Measurements from ENCODE around the gene MRPL12. TPM values are rescaled to one million over a fixed set of nuclear protein-coding genes. Genes with fewer than 3 reads are reported as not detected.

The MRPL12 gene
- total and polyA plus RNA-seq, 9 of the 15 experiments (the other 6 are each of a cell fraction or from before 2014, with no cell fraction given): 0.94 to 338 (median 100) TPM

GRCh38 chr17:81656835-81657234 lies 46.3 kb upstream of the MRPL12 start:
- FAIRE-seq: no peak
- DNase-seq (ENCODE audit: extremely low read depth in 1 of 4, low spot score in 3 of 4): peak in 1 of 4 experiments; percentile 7
- H3K27me3 ChIP-seq (ENCODE audit: control insufficient read depth in 2 of 2, insufficient read depth in 2 of 2, low read length in 2 of 2): no peaks in the 10 kb centered on the region
- no peak overlapping the region for H3K4me2 ChIP-seq (ENCODE audit: insufficient read depth, low read length)
- BruUV-seq (replicated peaks): no TSS peak
- no peaks in the 10 kb centered on the region for H3K9me1 ChIP-seq (ENCODE audit: control insufficient read depth, insufficient read depth, low read length)
- H3K79me2 ChIP-seq (ENCODE audit: control insufficient read depth, insufficient read depth, low read length): no peaks in the 10 kb centered on the region
- in situ Hi-C loops (cut with MboI) (no loop called here), intact Hi-C loops (cut with micrococcal nuclease) (no loop called here)
- peaks cover 0 to 33% of the 10 kb centered on the region in 2 experiments; a peak in 3 of 5 replicates for H3K4me1 ChIP-seq (replicated peaks in 1 of 2; ENCODE audit: control insufficient read depth in 2 of 2, insufficient read depth in 2 of 2, low read length in 2 of 2)
- H2AFZ ChIP-seq (ENCODE audit: low read depth, low read length): no peak overlapping the region
- no peak overlapping the region for H3K27ac ChIP-seq (ENCODE audit: extremely low read depth, low read depth, low read length)
- peak overlapping the region in 1 of 2 experiments; percentile 74; a peak in 1 of 4 replicates for H3K9ac ChIP-seq (ENCODE audit: insufficient read depth in 1 of 2, low read depth in 2 of 2, low read length in 2 of 2)
- H3K9me3 ChIP-seq (replicated peaks; ENCODE audit: control insufficient read depth, insufficient read depth, low read depth, low read length): no peaks in the 10 kb centered on the region
- TF ChIP-seq FOXK1 (CRISPR knock-in tag; IDR thresholded peaks at IDR 0.05; ENCODE audit: borderline replicate concordance) (no peak), CBFA2T3 (IDR thresholded peaks at IDR 0.05) (no peak), PRDM10 (IDR thresholded peaks at IDR 0.05; ENCODE audit: partially characterized antibody) (peak; percentile 56), POLR3A (IDR thresholded peaks at IDR 0.05; ENCODE audit: borderline replicate concordance, extremely low read depth, insufficient read depth, insufficient read length) (no peak), ESRRA (IDR thresholded peaks at IDR 0.05; ENCODE audit: borderline replicate concordance, low read depth) (peak; percentile 52; the same call in 1 of the 2 replicates), SRSF7 (optimal IDR thresholded peaks at IDR 0.05; ENCODE audit: low read depth, low read length) (no peak), CTCF (IDR thresholded peaks at IDR 0.05 in 2 of 3, conservative IDR thresholded peaks at IDR 0.05 in 1 of 3; ENCODE audit: insufficient read depth in 2 of 3, low read depth in 1 of 3, low read length in 3 of 3) (no peak), HES1 (IDR thresholded peaks at IDR 0.05; ENCODE audit: low read depth) (no peak), CTBP1 (IDR thresholded peaks at IDR 0.05; ENCODE audit: borderline replicate concordance) (no peak)
- no peaks in the 10 kb centered on the region for H4K20me1 ChIP-seq (replicated peaks; ENCODE audit: control insufficient read depth, insufficient read depth, low read length)
- CTCF ChIA-PET (ENCODE audit: low intra/inter-chr PET ratio): interaction anchor here (0.5 kb wide), 1 partner anchor 342 kb away, joined by 4 read pairs; no protein-coding TSS in a partner anchor
- H3K36me3 ChIP-seq (ENCODE audit: control insufficient read depth, insufficient read depth, low read length): no peaks in the 10 kb centered on the region
- 46% methylated on average over 4 of the region's 4 CpGs for WGBS (ENCODE audit: insufficient coverage, low coverage, missing lambda C conversion rate)
- no peak overlapping the region for H3K4me3 ChIP-seq
- ATAC-seq: no peak
- POLR2A ChIA-PET: interaction anchor here (1.7 kb wide), 1 partner anchor 10 kb away, joined by 4 read pairs; no protein-coding TSS in a partner anchor
